ENCODE results near the gene TMEM135.

TMEM135 gene

DNA sequence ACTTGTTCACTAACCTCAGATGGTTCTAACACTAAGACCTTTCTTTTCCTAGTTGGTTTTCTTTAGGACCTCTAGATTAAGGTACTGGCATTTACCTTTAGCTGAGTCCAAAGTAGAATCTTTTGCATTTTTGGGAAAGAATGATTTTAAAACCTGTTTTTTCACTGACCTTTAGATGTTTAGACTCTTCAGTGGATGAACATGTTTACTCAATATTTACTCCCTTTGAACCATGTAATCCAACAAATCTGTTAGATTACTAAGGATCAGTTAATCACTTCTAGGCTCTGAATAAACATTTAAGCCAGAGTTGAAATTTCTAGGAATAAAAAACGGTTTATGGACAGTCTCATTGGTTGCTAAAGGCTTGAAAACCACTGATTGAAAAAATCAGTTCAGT, 6.2 kb downstream of the TMEM135 start:
- Histone ChIP-seq H3K27ac (ENCODE audit: low read depth, low read length, poor library complexity, severe bottlenecking) (no peak overlapping the region), H3K36me3 (ENCODE audit: insufficient read depth, low read length) (peaks cover 34% of the 10 kb centered on the region), H3K4me2 (ENCODE audit: low read length) (no peak overlapping the region), H4K20me1 (ENCODE audit: insufficient read depth, low read length) (no peaks in the 10 kb centered on the region), H3K4me1 (ENCODE audit: insufficient read depth, low read length, severe bottlenecking) (peaks cover 14% of the 10 kb centered on the region), H3K79me2 (ENCODE audit: insufficient read depth, low read length) (peaks cover 19% of the 10 kb centered on the region), H3K4me3 (ENCODE audit: low read depth, low read length, poor library complexity, severe bottlenecking) (no peak overlapping the region), H2AFZ (ENCODE audit: low read length) (no peak overlapping the region), H3F3A (ENCODE audit: insufficient read depth, low read length) (no peaks in the 10 kb centered on the region), H3K9me2 (ENCODE audit: low read depth, low read length) (no peaks in the 10 kb centered on the region), H3K9ac (ENCODE audit: low read length) (no peak overlapping the region), H3K9me3 (ENCODE audit: low read length) (peaks cover 5% of the 10 kb centered on the region; the same call in 1 of the 2 replicates), H3K27me3 (ENCODE audit: insufficient read depth, low read length) (no peaks in the 10 kb centered on the region)
- TF ChIP-seq EZH2 (IDR thresholded peaks at IDR 0.05; ENCODE audit: borderline replicate concordance, low read length) = no peak
- TF ChIP-seq, protein P1, sequence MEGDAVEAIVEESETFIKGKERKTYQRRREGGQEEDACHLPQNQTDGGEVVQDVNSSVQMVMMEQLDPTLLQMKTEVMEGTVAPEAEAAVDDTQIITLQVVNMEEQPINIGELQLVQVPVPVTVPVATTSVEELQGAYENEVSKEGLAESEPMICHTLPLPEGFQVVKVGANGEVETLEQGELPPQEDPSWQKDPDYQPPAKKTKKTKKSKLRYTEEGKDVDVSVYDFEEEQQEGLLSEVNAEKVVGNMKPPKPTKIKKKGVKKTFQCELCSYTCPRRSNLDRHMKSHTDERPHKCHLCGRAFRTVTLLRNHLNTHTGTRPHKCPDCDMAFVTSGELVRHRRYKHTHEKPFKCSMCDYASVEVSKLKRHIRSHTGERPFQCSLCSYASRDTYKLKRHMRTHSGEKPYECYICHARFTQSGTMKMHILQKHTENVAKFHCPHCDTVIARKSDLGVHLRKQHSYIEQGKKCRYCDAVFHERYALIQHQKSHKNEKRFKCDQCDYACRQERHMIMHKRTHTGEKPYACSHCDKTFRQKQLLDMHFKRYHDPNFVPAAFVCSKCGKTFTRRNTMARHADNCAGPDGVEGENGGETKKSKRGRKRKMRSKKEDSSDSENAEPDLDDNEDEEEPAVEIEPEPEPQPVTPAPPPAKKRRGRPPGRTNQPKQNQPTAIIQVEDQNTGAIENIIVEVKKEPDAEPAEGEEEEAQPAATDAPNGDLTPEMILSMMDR (IDR thresholded peaks at IDR 0.05; ENCODE audit: low read length) = no peak

GRCh38 chr11:87046824-87047223, 9.1 kb downstream of the TMEM135 start:
- H3K9me2 ChIP-seq (ENCODE audit: low read depth, low read length) = no peaks in the 10 kb centered on the region
- H3K9me3 ChIP-seq (ENCODE audit: low read length) = peaks cover 5% of the 10 kb centered on the region; the same call in 1 of the 2 replicates
- H3K27me3 ChIP-seq (ENCODE audit: insufficient read depth, low read length) = no peaks in the 10 kb centered on the region
- no peaks in the 10 kb centered on the region for H4K20me1 ChIP-seq (ENCODE audit: insufficient read depth, low read length)
- no peaks in the 10 kb centered on the region for H3K4me1 ChIP-seq (ENCODE audit: insufficient read depth, low read length, severe bottlenecking)
- no peak overlapping the region for H3K4me3 ChIP-seq (ENCODE audit: low read depth, low read length, poor library complexity, severe bottlenecking)
- TF ChIP-seq EZH2 (IDR thresholded peaks at IDR 0.05; ENCODE audit: borderline replicate concordance, low read length) = no peak
- H3K4me2 ChIP-seq (ENCODE audit: low read length) = no peak overlapping the region
- peaks cover 34% of the 10 kb centered on the region for H3K36me3 ChIP-seq (ENCODE audit: insufficient read depth, low read length)
- no peak overlapping the region for H3K27ac ChIP-seq (ENCODE audit: low read depth, low read length, poor library complexity, severe bottlenecking)
- H3F3A ChIP-seq (ENCODE audit: insufficient read depth, low read length) = no peaks in the 10 kb centered on the region
- H3K79me2 ChIP-seq (ENCODE audit: insufficient read depth, low read length) = 0 out of 2 replicates have a peak, but pooled peaks cover 7% of the 10 kb centered on the region
- H3K9ac ChIP-seq (ENCODE audit: low read length) = no peak overlapping the region
- no peak overlapping the region for H2AFZ ChIP-seq (ENCODE audit: low read length)

GRCh38 chr11:87056091-87056490, 18.4 kb downstream of the TMEM135 start:
- no peak overlapping the region for H3K4me3 ChIP-seq (ENCODE audit: low read depth, low read length, poor library complexity, severe bottlenecking)
- H3K4me2 ChIP-seq (ENCODE audit: low read length) = no peak overlapping the region
- no peak overlapping the region for H2AFZ ChIP-seq (ENCODE audit: low read length)
- H3K27ac ChIP-seq (ENCODE audit: low read depth, low read length, poor library complexity, severe bottlenecking) = no peak overlapping the region
- H3K4me1 ChIP-seq (ENCODE audit: insufficient read depth, low read length, severe bottlenecking) = no peaks in the 10 kb centered on the region
- no peaks in the 10 kb centered on the region for H3K27me3 ChIP-seq (ENCODE audit: insufficient read depth, low read length)
- H3K9me2 ChIP-seq (ENCODE audit: low read depth, low read length) = no peaks in the 10 kb centered on the region
- no peaks in the 10 kb centered on the region for H3K9me3 ChIP-seq (ENCODE audit: low read length)
- no peaks in the 10 kb centered on the region for H3K36me3 ChIP-seq (ENCODE audit: insufficient read depth, low read length)
- H3K9ac ChIP-seq (ENCODE audit: low read length) = no peak overlapping the region
- H3F3A ChIP-seq (ENCODE audit: insufficient read depth, low read length) = no peaks in the 10 kb centered on the region
- H4K20me1 ChIP-seq (ENCODE audit: insufficient read depth, low read length) = no peaks in the 10 kb centered on the region
- H3K79me2 ChIP-seq (ENCODE audit: insufficient read depth, low read length) = no peaks in the 10 kb centered on the region; the same call in 1 of the 2 replicates
- TF ChIP-seq, protein P1 (IDR thresholded peaks at IDR 0.05; ENCODE audit: low read length) = no peak
- TF ChIP-seq EZH2 (IDR thresholded peaks at IDR 0.05; ENCODE audit: borderline replicate concordance, low read length) = no peak

DNA sequence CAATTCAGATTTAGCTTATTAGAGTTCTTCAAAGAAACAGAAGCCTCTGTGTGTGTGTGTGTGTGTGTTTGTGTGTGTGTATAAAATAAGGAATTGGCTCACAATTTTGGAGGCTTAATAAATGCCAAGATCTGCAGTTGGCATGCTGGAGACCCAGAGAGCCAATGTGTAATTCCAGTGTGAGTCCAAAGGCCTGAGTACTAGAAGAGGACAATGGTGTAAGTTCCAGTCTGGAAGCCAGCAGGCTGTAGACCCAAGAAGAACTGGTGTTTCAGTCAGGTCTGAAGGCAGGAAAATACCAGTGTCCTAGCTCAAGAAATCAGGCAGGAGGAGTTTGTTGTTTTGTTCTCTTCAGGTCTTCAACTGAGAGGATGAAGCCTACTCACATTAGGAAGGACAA, 20.0 kb downstream of the TMEM135 start:
- no peak overlapping the region for H3K27ac ChIP-seq (ENCODE audit: low read depth, low read length, poor library complexity, severe bottlenecking)
- H3K79me2 ChIP-seq (ENCODE audit: insufficient read depth, low read length) = peaks cover 4% of the 10 kb centered on the region; the same call in 1 of the 2 replicates
- H4K20me1 ChIP-seq (ENCODE audit: insufficient read depth, low read length) = no peaks in the 10 kb centered on the region
- H3K36me3 ChIP-seq (ENCODE audit: insufficient read depth, low read length) = no peaks in the 10 kb centered on the region
- H3K4me1 ChIP-seq (ENCODE audit: insufficient read depth, low read length, severe bottlenecking) = no peaks in the 10 kb centered on the region
- H3K27me3 ChIP-seq (ENCODE audit: insufficient read depth, low read length) = no peaks in the 10 kb centered on the region
- H3F3A ChIP-seq (ENCODE audit: insufficient read depth, low read length) = no peaks in the 10 kb centered on the region
- TF ChIP-seq, protein P1 (IDR thresholded peaks at IDR 0.05; ENCODE audit: low read length) = no peak
- TF ChIP-seq EZH2 (IDR thresholded peaks at IDR 0.05; ENCODE audit: borderline replicate concordance, low read length) = no peak
- H2AFZ ChIP-seq (ENCODE audit: low read length) = no peak overlapping the region
- no peaks in the 10 kb centered on the region for H3K9me2 ChIP-seq (ENCODE audit: low read depth, low read length)
- H3K4me3 ChIP-seq (ENCODE audit: low read depth, low read length, poor library complexity, severe bottlenecking) = no peak overlapping the region
- H3K9me3 ChIP-seq (ENCODE audit: low read length) = no peaks in the 10 kb centered on the region
- H3K4me2 ChIP-seq (ENCODE audit: low read length) = no peak overlapping the region
- H3K9ac ChIP-seq (ENCODE audit: low read length) = no peak overlapping the region
